HL-60 (cell line): ENCODE data around the gene PTPRN2.

Experiments
- DNase-seq, 2 experiments: peaks; one replicate each; pipeline ENCODE4 v3.0.0-alpha.2; 2010 to 2020; ENCODE audit warnings: low read depth in 1 of 2, low spot score in 1 of 2
- H3K27ac ChIP-seq: fragments of 250-450 bp; sonication (Bioruptor Pico); replicated peaks from 2 replicates; pipeline ENCODE4 v1.5.1; 2020; ENCODE audit warnings: mild to moderate bottlenecking, moderate library complexity
- H3K27me3 ChIP-seq: fragments of 250-450 bp; sonication (Bioruptor Pico); 2 replicates; pipeline ENCODE4 v1.5.1; 2021; ENCODE audit warnings: mild to moderate bottlenecking, moderate library complexity; ENCODE audit not compliant: insufficient read depth, poor library complexity, severe bottlenecking
- H3K4me3 ChIP-seq: replicated peaks from 2 replicates; pipeline ENCODE4 v1.5.1; 2011; ENCODE audit warnings: mild to moderate bottlenecking, control low read depth, low read length; ENCODE audit not compliant: insufficient read depth
- CTCF ChIP-seq: IDR thresholded peaks from one replicate; pipeline ENCODE4 v1.5.1; 2011; ENCODE audit warnings: low read length, control low read depth, inconsistent platforms; ENCODE audit not compliant: insufficient read depth
- GABPA ChIP-seq: IDR thresholded peaks from 2 replicates; pipeline ENCODE4 v1.6.1; 2012; ENCODE audit warnings: low read depth
- POLR2AphosphoS5 ChIP-seq: IDR thresholded peaks from 2 replicates; pipeline ENCODE4 v1.6.1; 2012; ENCODE audit warnings: low read depth
- REST ChIP-seq: IDR thresholded peaks from 2 replicates; pipeline ENCODE4 v1.6.1; 2012; ENCODE audit warnings: low read depth; ENCODE audit not compliant: insufficient replicate concordance
- SPI1 ChIP-seq: IDR thresholded peaks from 2 replicates; pipeline ENCODE4 v1.6.1; 2012; ENCODE audit warnings: low read depth, mild to moderate bottlenecking, borderline replicate concordance

Gene PTPRN2

GRCh38 chr7:158312789-158313188 lies 274.8 kb downstream of the PTPRN2 start:
- H3K27me3 ChIP-seq = no peaks in the 10 kb centered on the region
- no peak for DNase-seq

GRCh38 chr7:158311791-158312190 lies 275.8 kb downstream of the PTPRN2 start:
- no peak for DNase-seq
- Histone ChIP-seq H3K27me3 (no peaks in the 10 kb centered on the region), H3K4me3 (no peak overlapping the region), H3K27ac (no peak overlapping the region)
- TF ChIP-seq SPI1 (no peak), CTCF (no peak), GABPA (no peak), REST (no peak), POLR2AphosphoS5 (no peak)

More at GRCh38 chr7:158312789-158313188, 274.8 kb downstream of the PTPRN2 start:
- Histone ChIP-seq H3K4me3 (no peak overlapping the region), H3K27ac (no peak overlapping the region)
- TF ChIP-seq CTCF = no peak
- no peak for TF ChIP-seq REST

GRCh38 chr7:158310924-158311666 lies 276.5 kb downstream of the PTPRN2 start:
- TF ChIP-seq REST (no peak), CTCF (no peak), GABPA (no peak), SPI1 (no peak), POLR2AphosphoS5 (no peak)
- no peak for DNase-seq
- H3K27me3 ChIP-seq = no peaks in the 10 kb centered on the region
- H3K4me3 ChIP-seq = no peak overlapping the region
- no peak overlapping the region for H3K27ac ChIP-seq
